H9 (cell line): ENCODE measurements around the gene SLC30A7. TPM values are rescaled to one million over a fixed set of nuclear protein-coding genes. Genes with fewer than 3 reads are reported as not detected.

Experiments used
- DNase-seq: peaks from one replicate; pipeline ENCODE4 v3.0.0-alpha.2; 2017
- H2AFZ ChIP-seq: one replicate; pipeline ENCODE4 v1.6.1; 2013; ENCODE audit warnings: mild to moderate bottlenecking, low read length, control low read depth, moderate library complexity
- H2AK5ac ChIP-seq: 2 replicates; pipeline ENCODE4 v1.6.1; 2013; ENCODE audit warnings: low read length, control low read depth, mixed read lengths; ENCODE audit not compliant: insufficient read length
- H2BK120ac ChIP-seq: one replicate; pipeline ENCODE4 v1.6.1; 2013; ENCODE audit warnings: low read depth, mild to moderate bottlenecking, low read length, control low read depth, inconsistent platforms; ENCODE audit not compliant: poor library complexity, severe bottlenecking
- H2BK12ac ChIP-seq: 2 replicates; pipeline ENCODE4 v1.6.1; 2013; ENCODE audit warnings: low read length, control low read depth, mixed read lengths, low read depth; ENCODE audit not compliant: insufficient read length
- H2BK15ac ChIP-seq: 2 replicates; pipeline ENCODE4 v1.6.1; 2013; ENCODE audit warnings: low read depth, low read length, control low read depth
- H2BK20ac ChIP-seq: one replicate; pipeline ENCODE4 v1.6.1; 2013; ENCODE audit warnings: low read depth, mild to moderate bottlenecking, low read length, control low read depth, inconsistent platforms; ENCODE audit not compliant: poor library complexity, severe bottlenecking
- H2BK5ac ChIP-seq: 2 replicates; pipeline ENCODE4 v1.6.1; 2013; ENCODE audit warnings: low read length, control low read depth, mixed read lengths; ENCODE audit not compliant: insufficient read length
- H3K14ac ChIP-seq: 2 replicates; pipeline ENCODE4 v1.6.1; 2013; ENCODE audit warnings: low read length, control low read depth; ENCODE audit not compliant: insufficient read depth
- H3K18ac ChIP-seq: 2 replicates; pipeline ENCODE4 v1.6.1; 2013; ENCODE audit warnings: low read depth, mild to moderate bottlenecking, mixed read lengths, low read length, control low read depth; ENCODE audit not compliant: insufficient read length
- H3K23ac ChIP-seq: 2 replicates; pipeline ENCODE4 v1.6.1; 2013; ENCODE audit warnings: low read length, control low read depth, mixed read lengths, low read depth; ENCODE audit not compliant: insufficient read length
- H3K23me2 ChIP-seq: 2 replicates; pipeline ENCODE4 v1.6.1; 2013; ENCODE audit warnings: low read depth, mild to moderate bottlenecking, mixed read lengths, low read length, control low read depth; ENCODE audit not compliant: insufficient read length, poor library complexity, severe bottlenecking
- H3K27ac ChIP-seq: 2 replicates; pipeline ENCODE4 v1.5.1; 2013; ENCODE audit warnings: low read length, control low read depth, mixed read lengths, low read depth; ENCODE audit not compliant: insufficient read length
- H3K27me3 ChIP-seq: 2 replicates; pipeline ENCODE4 v1.6.1; 2013; ENCODE audit warnings: low read length, control low read depth, inconsistent platforms; ENCODE audit not compliant: insufficient read depth
- H3K4ac ChIP-seq: 2 replicates; pipeline ENCODE4 v1.6.1; 2013; ENCODE audit warnings: low read depth, mild to moderate bottlenecking, control low read depth, inconsistent platforms, low read length, moderate library complexity
- H3K4me1 ChIP-seq: 2 replicates; pipeline ENCODE4 v1.6.1; 2013; ENCODE audit warnings: low read length, control low read depth, inconsistent platforms; ENCODE audit not compliant: insufficient read depth
- H3K4me2 ChIP-seq: 2 replicates; pipeline ENCODE4 v1.6.1; 2013; ENCODE audit warnings: low read length, control low read depth, mixed read lengths; ENCODE audit not compliant: insufficient read length, insufficient read depth
- H3K56ac ChIP-seq: 2 replicates; pipeline ENCODE4 v1.6.1; 2013; ENCODE audit warnings: low read depth, mild to moderate bottlenecking, mixed read lengths, low read length, control low read depth; ENCODE audit not compliant: insufficient read length
- H3K79me1 ChIP-seq: 2 replicates; pipeline ENCODE4 v1.6.1; 2013; ENCODE audit warnings: low read depth, mild to moderate bottlenecking, moderate library complexity, low read length, control low read depth, inconsistent platforms; ENCODE audit not compliant: insufficient read depth, poor library complexity, severe bottlenecking
- H3K79me2 ChIP-seq: 2 replicates; pipeline ENCODE4 v1.6.1; 2013; ENCODE audit warnings: low read length, control low read depth, inconsistent platforms; ENCODE audit not compliant: insufficient read depth
- H3K9ac ChIP-seq: 2 replicates; pipeline ENCODE4 v1.6.1; 2013; ENCODE audit warnings: low read length, control low read depth, mixed read lengths; ENCODE audit not compliant: insufficient read length; ENCODE audit errors: extremely low read depth
- H3K9me3 ChIP-seq: one replicate; pipeline ENCODE4 v1.6.1; 2013; ENCODE audit warnings: low read depth, low read length, inconsistent platforms; ENCODE audit not compliant: control insufficient read depth
- H3T11ph ChIP-seq: one replicate; pipeline ENCODE4 v1.6.1; 2013; ENCODE audit warnings: mild to moderate bottlenecking, low read length, control low read depth, inconsistent platforms
- H4K20me1 ChIP-seq: one replicate; pipeline ENCODE4 v1.6.1; 2013; ENCODE audit not compliant: control insufficient read depth, insufficient read length, insufficient read depth
- H4K5ac ChIP-seq: 2 replicates; pipeline ENCODE4 v1.6.1; 2013; ENCODE audit warnings: low read depth, mild to moderate bottlenecking, mixed read lengths, low read length, control low read depth; ENCODE audit not compliant: insufficient read length
- H4K8ac ChIP-seq: replicated peaks from 2 replicates; pipeline ENCODE4 v1.6.1; 2013; ENCODE audit warnings: low read length, control low read depth, mixed read lengths, low read depth; ENCODE audit not compliant: insufficient read length
- H4K91ac ChIP-seq: 2 replicates; pipeline ENCODE4 v1.6.1; 2013; ENCODE audit warnings: low read depth, mild to moderate bottlenecking, moderate library complexity, mixed read lengths, low read length, control low read depth; ENCODE audit not compliant: insufficient read length
- H3K27ac Mint-ChIP-seq, 3 experiments: 2 replicates in 2 of 3; 3 replicates in 1 of 3; pipeline ENCODE4 v1.8.0; 2020 to 2021; ENCODE audit warnings: mixed read lengths in 3 of 3, mild to moderate bottlenecking in 1 of 3, moderate library complexity in 1 of 3
- H3K27me3 Mint-ChIP-seq: 2 replicates; pipeline ENCODE4 v1.8.0; 2021; ENCODE audit warnings: low read depth, mild to moderate bottlenecking, moderate library complexity, mixed read lengths
- H3K36me3 Mint-ChIP-seq, 3 experiments: 2 replicates in 2 of 3; 3 replicates in 1 of 3; pipeline ENCODE4 v1.8.0; 2020 to 2021; ENCODE audit warnings: low read depth in 3 of 3, mixed read lengths in 3 of 3; ENCODE audit not compliant: insufficient read depth in 1 of 3
- H3K4me1 Mint-ChIP-seq, 2 experiments: 2 replicates each; pipeline ENCODE4 v1.8.0; 2020; ENCODE audit warnings: mixed read lengths in 2 of 2
- H3K4me3 Mint-ChIP-seq, 2 experiments: 2 replicates in 1 of 2; 3 replicates in 1 of 2; pipeline ENCODE4 v1.8.0; 2020 to 2021; ENCODE audit warnings: mild to moderate bottlenecking in 2 of 2, mixed read lengths in 2 of 2, moderate library complexity in 1 of 2
- H3K9me3 Mint-ChIP-seq, 2 experiments: 2 replicates in 1 of 2; 3 replicates in 1 of 2; pipeline ENCODE4 v1.8.0; 2020; ENCODE audit warnings: mild to moderate bottlenecking in 2 of 2, mixed read lengths in 2 of 2, moderate library complexity in 1 of 2
- CTCF ChIP-seq: fragments of 200-600 bp; sonication (generic); conservative IDR thresholded peaks from 3 replicates; pipeline ENCODE4 v1.8.0; 2021; ENCODE audit warnings: antibody characterized with exemption, mild to moderate bottlenecking
- WGBS: extraction: QIAGEN DNeasy Blood & Tissue Kit; methylation state at CpG from one replicate; pipeline ENCODE4 v1.1.7; 2013; ENCODE audit warnings: missing lambda C conversion rate, low lambda C conversion rate, mixed read lengths; ENCODE audit not compliant: insufficient read length; ENCODE audit errors: extremely low coverage; 5-methylcytosine and 5-hydroxymethylcytosine counted together
- total RNA-seq: library from RNA; stranded (reverse); gene quantifications from 2 replicates; pipeline ENCODE4 v1.2.1, GENCODE V29; 2021

SLC30A7 gene
- total RNA-seq, 1 experiment from 2014 or later, result 25.6 TPM

- H3K79me2 ChIP-seq, result no peaks in the 10 kb centered on the region
- no peak overlapping the region for H4K91ac ChIP-seq
- H2BK15ac ChIP-seq, result no peak overlapping the region
- H2AK5ac ChIP-seq, result no peak overlapping the region
- Mint-ChIP-seq H3K9me3 (no peaks in the 10 kb centered on the region; a peak in 1 of 5 replicates), H3K4me3 (no peak overlapping the region), H3K36me3 (no peaks in the 10 kb centered on the region), H3K27ac (no peak overlapping the region), H3K4me1 (peaks cover 10% of the 10 kb centered on the region in 2 experiments), H3K27me3 (no peaks in the 10 kb centered on the region; the same call in 1 of the 2 replicates)
- H2BK12ac ChIP-seq, result no peak overlapping the region
- no peak overlapping the region for H2AFZ ChIP-seq
- DNase-seq, result no peak
- no peak overlapping the region for H2BK5ac ChIP-seq
- H3K79me1 ChIP-seq, result no peaks in the 10 kb centered on the region
- no peak overlapping the region for H3K14ac ChIP-seq
- no peak for TF ChIP-seq CTCF
- H4K5ac ChIP-seq, result no peak overlapping the region
- no peak overlapping the region for H2BK120ac ChIP-seq
- H3K27ac ChIP-seq, result no peak overlapping the region
- no peak overlapping the region for H3T11ph ChIP-seq
- H3K23ac ChIP-seq, result no peak overlapping the region
- WGBS, result no CpG with 5 or more reads among the region's 3 CpGs
- no peak overlapping the region for H3K4ac ChIP-seq
- H3K4me2 ChIP-seq, result no peak overlapping the region
- H4K8ac ChIP-seq, result no peak overlapping the region
- no peak overlapping the region for H2BK20ac ChIP-seq
- H3K56ac ChIP-seq, result no peak overlapping the region
- no peaks in the 10 kb centered on the region for H3K9me3 ChIP-seq
- no peaks in the 10 kb centered on the region for H3K4me1 ChIP-seq
- H3K9ac ChIP-seq, result no peak overlapping the region
- no peaks in the 10 kb centered on the region for H3K23me2 ChIP-seq
- H4K20me1 ChIP-seq, result no peaks in the 10 kb centered on the region
- H3K18ac ChIP-seq, result no peak overlapping the region
- no peaks in the 10 kb centered on the region for H3K27me3 ChIP-seq
These were observed 35.4 kb upstream of the SLC30A7 start for GRCh38 chr1:100860397-100860991.
